ENCODE results near the gene TLE5.

DNA sequence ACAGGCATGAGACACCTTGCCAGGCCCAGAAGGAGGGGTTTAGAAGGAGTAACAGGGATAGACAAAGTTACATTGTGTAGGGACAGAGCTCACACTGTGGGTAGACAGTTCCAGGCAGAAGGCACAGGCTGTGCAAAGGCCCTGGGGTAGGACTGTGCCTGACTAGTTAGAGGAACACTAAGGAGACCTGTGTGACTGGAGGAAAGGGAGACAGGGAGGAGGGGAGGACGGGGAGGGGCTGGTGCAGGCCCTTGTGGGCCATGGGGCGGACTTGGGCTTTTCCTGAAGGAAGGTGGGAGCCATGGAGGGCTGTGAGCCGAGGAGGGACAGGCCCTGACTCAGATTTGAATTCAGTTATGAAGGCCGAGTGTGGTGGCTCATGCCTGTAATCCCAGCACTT is 17.3 kb upstream of the TLE5 start:
- TF ChIP-seq, protein P1, sequence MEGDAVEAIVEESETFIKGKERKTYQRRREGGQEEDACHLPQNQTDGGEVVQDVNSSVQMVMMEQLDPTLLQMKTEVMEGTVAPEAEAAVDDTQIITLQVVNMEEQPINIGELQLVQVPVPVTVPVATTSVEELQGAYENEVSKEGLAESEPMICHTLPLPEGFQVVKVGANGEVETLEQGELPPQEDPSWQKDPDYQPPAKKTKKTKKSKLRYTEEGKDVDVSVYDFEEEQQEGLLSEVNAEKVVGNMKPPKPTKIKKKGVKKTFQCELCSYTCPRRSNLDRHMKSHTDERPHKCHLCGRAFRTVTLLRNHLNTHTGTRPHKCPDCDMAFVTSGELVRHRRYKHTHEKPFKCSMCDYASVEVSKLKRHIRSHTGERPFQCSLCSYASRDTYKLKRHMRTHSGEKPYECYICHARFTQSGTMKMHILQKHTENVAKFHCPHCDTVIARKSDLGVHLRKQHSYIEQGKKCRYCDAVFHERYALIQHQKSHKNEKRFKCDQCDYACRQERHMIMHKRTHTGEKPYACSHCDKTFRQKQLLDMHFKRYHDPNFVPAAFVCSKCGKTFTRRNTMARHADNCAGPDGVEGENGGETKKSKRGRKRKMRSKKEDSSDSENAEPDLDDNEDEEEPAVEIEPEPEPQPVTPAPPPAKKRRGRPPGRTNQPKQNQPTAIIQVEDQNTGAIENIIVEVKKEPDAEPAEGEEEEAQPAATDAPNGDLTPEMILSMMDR (optimal IDR thresholded peaks at IDR 0.05 in 1 of 3, IDR thresholded peaks at IDR 0.05 in 1 of 3, conservative IDR thresholded peaks at IDR 0.05 in 1 of 3; ENCODE audit: extremely low read depth in 1 of 3, insufficient read depth in 2 of 3, low read length in 3 of 3) = no peak
- TF ChIP-seq EZH2 (IDR thresholded peaks at IDR 0.05; ENCODE audit: low read length) = no peak

All from keratinocyte (primary cell).